ENCODE measurements around the gene ASB3. TPM values are rescaled to one million over a fixed set of nuclear protein-coding genes. Genes with fewer than 3 reads are reported as not detected.
"Not testable (repeated sequence)": the region's sequence is repeated elsewhere in the genome, so short reads cannot be mapped to it uniquely, and the experiment has no call there.

ASB3 gene
- total RNA-seq, 2 experiments from 2014 or later, result 26.4 to 30.3 TPM

GRCh38 chr2:53660886-53661285 is 125.9 kb downstream of the ASB3 start:
- BruUV-seq (replicated peaks), result no TSS peak
- no peaks in the 10 kb centered on the region for H4K20me1 ChIP-seq (ENCODE audit: insufficient read depth, low read length)
- no peaks in the 10 kb centered on the region for H3K9me3 ChIP-seq (ENCODE audit: low read length)
- TF ChIP-seq CTCF (conservative IDR thresholded peaks at IDR 0.05; ENCODE audit: low read length), result no peak
- no peak for TF ChIP-seq EZH2phosphoT487 (IDR thresholded peaks at IDR 0.05; ENCODE audit: borderline replicate concordance, low read depth, low read length)
- H3K79me2 ChIP-seq (ENCODE audit: insufficient read depth, low read depth, low read length), result no peaks in the 10 kb centered on the region
- POLR2A ChIA-PET, result interaction anchor here (0.6 kb wide), 2 partner anchors 82 to 1651 kb away, joined by 3 read pairs; no protein-coding TSS in a partner anchor
- no peak overlapping the region for H3K4me3 ChIP-seq (ENCODE audit: low read depth, low read length, poor library complexity, severe bottlenecking)
- H2AFZ ChIP-seq (ENCODE audit: low read length), result no peak overlapping the region
- DNase-seq (ENCODE audit: low spot score), result no peak
- no peak overlapping the region for H3K27ac ChIP-seq (ENCODE audit: low read depth, low read length, poor library complexity, severe bottlenecking)
- H3K9me2 ChIP-seq (ENCODE audit: insufficient read depth, low read length), result no peaks in the 10 kb centered on the region
- CTCF ChIA-PET (ENCODE audit: unreplicated experiment), result no interaction called here
- no peaks in the 10 kb centered on the region for H3K36me3 ChIP-seq (ENCODE audit: insufficient read depth, low read length)
- intact Hi-C loops (cut with micrococcal nuclease; ENCODE audit: unreplicated experiment), result no loop called here
- H3K4me2 ChIP-seq (ENCODE audit: low read length), result no peak overlapping the region
- H3K4me1 ChIP-seq (ENCODE audit: insufficient read depth, low read length, poor library complexity, severe bottlenecking), result no peaks in the 10 kb centered on the region

- H4K20me1 ChIP-seq (ENCODE audit: insufficient read depth, low read length); H3K27ac ChIP-seq (ENCODE audit: low read depth, low read length, poor library complexity, severe bottlenecking); H2AFZ ChIP-seq (ENCODE audit: low read length); H3K4me1 ChIP-seq (ENCODE audit: insufficient read depth, low read length, poor library complexity, severe bottlenecking); intact Hi-C loops (cut with micrococcal nuclease; ENCODE audit: unreplicated experiment); BruUV-seq (replicated peaks); H3K9me3 ChIP-seq (ENCODE audit: low read length); H3K4me2 ChIP-seq (ENCODE audit: low read length); CTCF ChIA-PET (ENCODE audit: unreplicated experiment); H3K9me2 ChIP-seq (ENCODE audit: insufficient read depth, low read length); H3K79me2 ChIP-seq (ENCODE audit: insufficient read depth, low read depth, low read length); DNase-seq (ENCODE audit: low spot score); H3K4me3 ChIP-seq (ENCODE audit: low read depth, low read length, poor library complexity, severe bottlenecking); H3K36me3 ChIP-seq (ENCODE audit: insufficient read depth, low read length): not testable (repeated sequence)
- POLR2A ChIA-PET, result interaction anchor here (0.7 to 1.5 kb wide), 2 partner anchors 12 to 18 kb away, joined by 3 read pairs; no protein-coding TSS in a partner anchor
Measured at GRCh38 chr2:53658474-53658873, 128.3 kb downstream of the ASB3 start.

GRCh38 chr2:53655256-53655655 is 131.5 kb downstream of the ASB3 start:
- H3K79me2 ChIP-seq (ENCODE audit: insufficient read depth, low read depth, low read length), result no peaks in the 10 kb centered on the region
- H3K4me2 ChIP-seq (ENCODE audit: low read length), result no peak overlapping the region
- TF ChIP-seq EZH2phosphoT487 (IDR thresholded peaks at IDR 0.05; ENCODE audit: borderline replicate concordance, low read depth, low read length) (no peak), CTCF (conservative IDR thresholded peaks at IDR 0.05; ENCODE audit: low read length) (no peak)
- no peak overlapping the region for H3K27ac ChIP-seq (ENCODE audit: low read depth, low read length, poor library complexity, severe bottlenecking)
- H2AFZ ChIP-seq (ENCODE audit: low read length), result no peak overlapping the region
- H3K36me3 ChIP-seq (ENCODE audit: insufficient read depth, low read length), result no peaks in the 10 kb centered on the region
- ChIA-PET POLR2A (interaction anchor here (0.7 to 1.0 kb wide), 5 partner anchors 10 to 1933 kb away, joined by 3 read pairs; no protein-coding TSS in a partner anchor), CTCF (ENCODE audit: unreplicated experiment) (no interaction called here)
- intact Hi-C loops (cut with micrococcal nuclease; ENCODE audit: unreplicated experiment), result no loop called here
- H4K20me1 ChIP-seq (ENCODE audit: insufficient read depth, low read length), result no peaks in the 10 kb centered on the region
- H3K9me3 ChIP-seq (ENCODE audit: low read length), result no peaks in the 10 kb centered on the region
- H3K9me2 ChIP-seq (ENCODE audit: insufficient read depth, low read length), result 0 out of 2 replicates have a peak, but pooled peaks cover 3% of the 10 kb centered on the region
- DNase-seq (ENCODE audit: low spot score), result no peak
- H3K4me3 ChIP-seq (ENCODE audit: low read depth, low read length, poor library complexity, severe bottlenecking), result no peak overlapping the region
- no peaks in the 10 kb centered on the region for H3K4me1 ChIP-seq (ENCODE audit: insufficient read depth, low read length, poor library complexity, severe bottlenecking)
- no TSS peak for BruUV-seq (replicated peaks)

All from OCI-LY7 (cell line).